T-cell (primary cell): ENCODE measurements around the gene SCUBE2. TPM values are rescaled to one million over a fixed set of nuclear protein-coding genes. Genes with fewer than 3 reads are reported as not detected.
"Not testable (repeated sequence)": the region's sequence is repeated elsewhere in the genome, so short reads cannot be mapped to it uniquely, and the experiment has no call there.

Experiments used
- ATAC-seq, 4 experiments: fragments of 200-7000 bp in 3 of 4; fragments of 150-1000 bp in 1 of 4; cut with Tn5 transposase; replicated peaks in 1 of 4; 1 replicate in 3 of 4; 2 replicates in 1 of 4; pipeline ENCODE4 v1.10.0; 2021; ENCODE audit warnings: moderate library complexity in 3 of 4, mild to moderate bottlenecking in 2 of 4, moderate number of reproducible peaks in 1 of 4
- CTCF ChIA-PET, 2 donors: fragments of 300-600 bp; sonication (Branson Sonifier 250); formaldehyde crosslinking; loops; one replicate each; lab custom pipeline; 2022; ENCODE audit warnings: antibody characterized with exemption in 2 of 2; lab: Charles Lee
- POLR2A ChIA-PET, 2 donors: fragments of 300-600 bp; sonication (Branson Sonifier 250); formaldehyde crosslinking; loops; one replicate each; lab custom pipeline; 2022; ENCODE audit warnings: antibody characterized with exemption in 2 of 2; lab: Charles Lee
- DNase-seq, 35 experiments: peaks; one replicate each; pipeline versions ENCODE4 v3.0.0 to v3.0.0-alpha.2; 2013 to 2023
- H3K27ac ChIP-seq: one replicate; pipeline ENCODE4 v1.5.1; 2013; ENCODE audit warnings: low read length
- H3K27me3 ChIP-seq, 2 experiments: replicated peaks in 1 of 2; 1 replicate in 1 of 2; 2 replicates in 1 of 2; pipeline versions ENCODE4 v1.6.1 to v1.7.0; 2013; ENCODE audit warnings: low read length in 1 of 2, mixed read lengths in 1 of 2; ENCODE audit not compliant: control insufficient read depth in 2 of 2, insufficient read depth in 2 of 2; ENCODE audit errors: extremely low read depth in 1 of 2
- H3K36me3 ChIP-seq, 2 donors: 1 replicate in 1 of 2; 2 replicates in 1 of 2; pipeline versions ENCODE4 v1.6.1 to v1.7.0; 2013; ENCODE audit warnings: low read length in 1 of 2; ENCODE audit not compliant: control insufficient read depth in 2 of 2, insufficient read depth in 1 of 2; ENCODE audit errors: extremely low read depth in 1 of 2
- H3K4me1 ChIP-seq, 2 experiments: 1 replicate in 1 of 2; 2 replicates in 1 of 2; pipeline versions ENCODE4 v1.6.1 to v1.7.0; 2013; ENCODE audit warnings: low read length in 2 of 2, mixed read lengths in 1 of 2; ENCODE audit not compliant: insufficient read depth in 2 of 2, control insufficient read depth in 1 of 2; ENCODE audit errors: extremely low read depth in 1 of 2
- H3K4me3 ChIP-seq, 2 donors: 1 replicate in 1 of 2; 2 replicates in 1 of 2; pipeline versions ENCODE4 v1.5.1 to v1.7.0; 2013; ENCODE audit warnings: mild to moderate bottlenecking in 2 of 2, low read length in 1 of 2, moderate library complexity in 1 of 2; ENCODE audit not compliant: control insufficient read depth in 1 of 2; ENCODE audit errors: extremely low read depth in 1 of 2
- H3K9me3 ChIP-seq: 2 replicates; pipeline ENCODE4 v1.7.0; 2013
- H3K27ac Mint-ChIP-seq, 2 donors: one replicate each; pipeline ENCODE4 v1.8.0; 2020 to 2021; ENCODE audit warnings: mild to moderate bottlenecking in 2 of 2, mixed read lengths in 2 of 2
- H3K27me3 Mint-ChIP-seq, 2 donors: one replicate each; pipeline ENCODE4 v1.8.0; 2021 to 2022; ENCODE audit warnings: mixed read lengths in 2 of 2
- H3K36me3 Mint-ChIP-seq: one replicate; pipeline ENCODE4 v1.8.0; 2021; ENCODE audit warnings: mixed read lengths
- H3K4me1 Mint-ChIP-seq, 3 donors: one replicate each; pipeline ENCODE4 v1.8.0; 2020 to 2022; ENCODE audit warnings: mixed read lengths in 3 of 3, mild to moderate bottlenecking in 1 of 3
- H3K4me3 Mint-ChIP-seq, 3 donors: one replicate each; pipeline ENCODE4 v1.8.0; 2020 to 2022; ENCODE audit warnings: mild to moderate bottlenecking in 3 of 3, mixed read lengths in 3 of 3, moderate library complexity in 3 of 3
- H3K9me3 Mint-ChIP-seq, 3 donors: one replicate each; pipeline ENCODE4 v1.8.0; 2020 to 2022; ENCODE audit warnings: mixed read lengths in 3 of 3
- WGBS: methylation state at CpG from one replicate; pipeline ENCODE4 v1.1.5; 2013; ENCODE audit warnings: missing lambda C conversion rate; ENCODE audit not compliant: insufficient coverage; 5-methylcytosine and 5-hydroxymethylcytosine counted together
- total RNA-seq, 35 experiments: library from RNA in 6 of 35; stranded (reverse) in 6 of 35; fragments of 120-200 nt in 1 of 35; gene quantifications; one replicate each; pipeline versions ENCODE4 v1.2.1 to v1.2.4 and lab custom pipeline; 2013 to 2026

SCUBE2 gene
- total RNA-seq, 5 donors from 2014 or later (not counting 1 experiment from before 2014, with no cell fraction given): 0.22 to 1.3 (median 0.77) TPM; not detected in 1

- no peak overlapping the region for H3K27ac Mint-ChIP-seq
- H3K27me3 ChIP-seq: no peaks in the 10 kb centered on the region
- H3K36me3 ChIP-seq: no peaks in the 10 kb centered on the region
- peaks cover 10 to 13% of the 10 kb centered on the region in 2 donors for H3K27me3 Mint-ChIP-seq
- no peak overlapping the region for H3K4me3 ChIP-seq
- H3K36me3 Mint-ChIP-seq: no peaks in the 10 kb centered on the region
- no peaks in the 10 kb centered on the region for H3K4me1 ChIP-seq
- no peaks in the 10 kb centered on the region for H3K9me3 ChIP-seq
- H3K4me1 Mint-ChIP-seq: no peaks in the 10 kb centered on the region
- ATAC-seq: no peak
- POLR2A ChIA-PET: interaction anchor here in 1 of 2 donors (0.7 kb wide), 1 partner anchor 14 kb away, joined by 3 read pairs; no protein-coding TSS in a partner anchor
- H3K27ac ChIP-seq: no peak overlapping the region
- no peak overlapping the region for H3K4me3 Mint-ChIP-seq
- DNase-seq: no peak
- WGBS: no CpG with 5 or more reads among the region's 3 CpGs
- no peaks in the 10 kb centered on the region for H3K9me3 Mint-ChIP-seq
- CTCF ChIA-PET: interaction anchor here in 1 of 2 donors (1.3 kb wide), 1 partner anchor 27 kb away, joined by 3 read pairs; no protein-coding TSS in a partner anchor
These were observed 102.8 kb downstream of the SCUBE2 start for GRCh38 chr11:8988329-8989234.

- H3K36me3 Mint-ChIP-seq: no peaks in the 10 kb centered on the region
- no peak for ATAC-seq
- POLR2A ChIA-PET: interaction anchor here in 1 of 2 donors (0.7 kb wide), 1 partner anchor 15 kb away, joined by 3 read pairs; no protein-coding TSS in a partner anchor
- H3K9me3 ChIP-seq: no peaks in the 10 kb centered on the region
- no peaks in the 10 kb centered on the region for H3K36me3 ChIP-seq
- CTCF ChIA-PET: interaction anchor here in 1 of 2 donors (1.3 kb wide), 1 partner anchor 29 kb away, joined by 6 read pairs; no protein-coding TSS in a partner anchor
- no peak overlapping the region for H3K27ac ChIP-seq
- no peaks in the 10 kb centered on the region for H3K4me1 Mint-ChIP-seq
- no peak overlapping the region for H3K4me3 ChIP-seq
- no peak overlapping the region for H3K27ac Mint-ChIP-seq
- DNase-seq: no peak
- H3K4me3 Mint-ChIP-seq: no peak overlapping the region
- no peaks in the 10 kb centered on the region for H3K9me3 Mint-ChIP-seq
- H3K4me1 ChIP-seq: no peaks in the 10 kb centered on the region
- H3K27me3 ChIP-seq: no peaks in the 10 kb centered on the region
- peaks cover 10 to 13% of the 10 kb centered on the region in 2 donors for H3K27me3 Mint-ChIP-seq
- 100% methylated on average over 1 of the region's 2 CpGs for WGBS
These were observed 104.0 kb downstream of the SCUBE2 start for GRCh38 chr11:8987446-8987845.

GRCh38 chr11:8986772-8987171, 104.6 kb downstream of the SCUBE2 start:
- not testable (repeated sequence) for H3K27ac Mint-ChIP-seq, H3K4me1 Mint-ChIP-seq, H3K4me1 ChIP-seq, ATAC-seq, DNase-seq, H3K9me3 Mint-ChIP-seq, H3K36me3 ChIP-seq, H3K27ac ChIP-seq, H3K36me3 Mint-ChIP-seq, H3K4me3 ChIP-seq, H3K27me3 ChIP-seq, H3K4me3 Mint-ChIP-seq, H3K9me3 ChIP-seq
- CTCF ChIA-PET: interaction anchor here in 1 of 2 donors (1.3 kb wide), 1 partner anchor 29 kb away, joined by 6 read pairs; no protein-coding TSS in a partner anchor
- H3K27me3 Mint-ChIP-seq: peaks cover 8 to 13% of the 10 kb centered on the region in 2 donors
- POLR2A ChIA-PET: interaction anchor here (0.6 to 0.7 kb wide), 2 partner anchors 59 to 166 kb away, joined by 3 to 8 read pairs; no protein-coding TSS in a partner anchor
- 89% methylated on average over 5 of the region's 6 CpGs for WGBS

- Histone ChIP-seq H3K36me3 (no peaks in the 10 kb centered on the region), H3K9me3 (no peaks in the 10 kb centered on the region), H3K27ac (no peak overlapping the region), H3K4me1 (no peaks in the 10 kb centered on the region), H3K4me3 (no peak overlapping the region), H3K27me3 (no peaks in the 10 kb centered on the region)
- H3K27me3 Mint-ChIP-seq: peaks cover 8 to 13% of the 10 kb centered on the region in 2 donors
- ChIA-PET CTCF (no interaction called here), POLR2A (interaction anchor here (0.6 to 0.7 kb wide), 2 partner anchors 139 to 419 kb away, joined by 4 to 17 read pairs; no protein-coding TSS in a partner anchor)
- no peak for DNase-seq
- ATAC-seq: no peak
- H3K4me1 Mint-ChIP-seq: no peaks in the 10 kb centered on the region
- peaks cover under 1% of the 10 kb centered on the region for H3K36me3 Mint-ChIP-seq
- no CpG with 5 or more reads among the region's 5 CpGs for WGBS
- no peak overlapping the region for H3K27ac Mint-ChIP-seq
- H3K9me3 Mint-ChIP-seq: no peaks in the 10 kb centered on the region
- H3K4me3 Mint-ChIP-seq: no peak overlapping the region
These were observed 105.9 kb downstream of the SCUBE2 start for GRCh38 chr11:8985462-8985861.

DNA sequence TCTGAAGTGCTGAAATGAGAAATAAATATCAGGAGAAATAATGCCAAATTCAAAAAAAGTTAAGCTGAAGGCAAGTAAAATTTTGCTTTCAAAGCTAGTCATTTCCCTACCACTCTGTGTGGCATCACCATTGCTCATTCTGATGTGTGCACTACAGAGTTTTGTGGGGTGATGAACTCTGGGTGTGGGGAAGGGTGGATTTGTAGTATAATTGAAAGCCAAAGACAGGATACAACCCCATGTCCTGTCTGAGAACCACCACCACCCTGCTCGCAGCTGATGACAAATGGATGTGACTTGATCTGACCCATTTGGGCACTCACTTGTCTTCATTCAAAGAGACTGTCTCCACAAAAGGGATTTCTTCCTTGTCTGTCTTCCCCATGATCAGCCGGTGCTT, 107.8 kb downstream of the SCUBE2 start:
- ChIA-PET CTCF (no interaction called here), POLR2A (no interaction called here)
- Mint-ChIP-seq H3K27me3 (peaks cover 4% of the 10 kb centered on the region in 2 donors), H3K4me1 (no peaks in the 10 kb centered on the region), H3K9me3 (no peaks in the 10 kb centered on the region), H3K27ac (no peak overlapping the region), H3K4me3 (no peak overlapping the region), H3K36me3 (peaks cover 4% of the 10 kb centered on the region)
- H3K4me1 ChIP-seq: no peaks in the 10 kb centered on the region
- WGBS: no CpG with 5 or more reads among the region's 2 CpGs
- ATAC-seq (no peak), DNase-seq (no peak)
- H3K27me3 ChIP-seq: no peaks in the 10 kb centered on the region
- no peaks in the 10 kb centered on the region for H3K9me3 ChIP-seq
- H3K36me3 ChIP-seq: no peaks in the 10 kb centered on the region
- H3K27ac ChIP-seq: no peak overlapping the region
- no peak overlapping the region for H3K4me3 ChIP-seq

GRCh38 chr11:8980485-8980884, 110.9 kb downstream of the SCUBE2 start:
- Mint-ChIP-seq H3K9me3 (no peaks in the 10 kb centered on the region), H3K27me3 (no peaks in the 10 kb centered on the region), H3K4me3 (no peak overlapping the region), H3K27ac (no peak overlapping the region), H3K4me1 (no peaks in the 10 kb centered on the region), H3K36me3 (peaks cover 4% of the 10 kb centered on the region)
- ATAC-seq (no peak), DNase-seq (no peak)
- ChIA-PET CTCF (no interaction called here), POLR2A (no interaction called here)
- Histone ChIP-seq H3K27me3 (no peaks in the 10 kb centered on the region), H3K36me3 (no peaks in the 10 kb centered on the region), H3K4me3 (no peak overlapping the region), H3K9me3 (no peaks in the 10 kb centered on the region), H3K27ac (no peak overlapping the region), H3K4me1 (no peaks in the 10 kb centered on the region)
- no CpG with 5 or more reads among the region's 3 CpGs for WGBS
